HG03175 (cell line): Measurements from ENCODE around the gene STN1.

Experiments used
- ATAC-seq: cut with Tn5 transposase; IDR thresholded peaks from one replicate; pipeline ENCODE4 v1.9.1; 2021; ENCODE audit warnings: mild to moderate bottlenecking, moderate library complexity; ENCODE audit not compliant: unreplicated experiment

STN1 gene, protein sequence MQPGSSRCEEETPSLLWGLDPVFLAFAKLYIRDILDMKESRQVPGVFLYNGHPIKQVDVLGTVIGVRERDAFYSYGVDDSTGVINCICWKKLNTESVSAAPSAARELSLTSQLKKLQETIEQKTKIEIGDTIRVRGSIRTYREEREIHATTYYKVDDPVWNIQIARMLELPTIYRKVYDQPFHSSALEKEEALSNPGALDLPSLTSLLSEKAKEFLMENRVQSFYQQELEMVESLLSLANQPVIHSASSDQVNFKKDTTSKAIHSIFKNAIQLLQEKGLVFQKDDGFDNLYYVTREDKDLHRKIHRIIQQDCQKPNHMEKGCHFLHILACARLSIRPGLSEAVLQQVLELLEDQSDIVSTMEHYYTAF

DNA sequence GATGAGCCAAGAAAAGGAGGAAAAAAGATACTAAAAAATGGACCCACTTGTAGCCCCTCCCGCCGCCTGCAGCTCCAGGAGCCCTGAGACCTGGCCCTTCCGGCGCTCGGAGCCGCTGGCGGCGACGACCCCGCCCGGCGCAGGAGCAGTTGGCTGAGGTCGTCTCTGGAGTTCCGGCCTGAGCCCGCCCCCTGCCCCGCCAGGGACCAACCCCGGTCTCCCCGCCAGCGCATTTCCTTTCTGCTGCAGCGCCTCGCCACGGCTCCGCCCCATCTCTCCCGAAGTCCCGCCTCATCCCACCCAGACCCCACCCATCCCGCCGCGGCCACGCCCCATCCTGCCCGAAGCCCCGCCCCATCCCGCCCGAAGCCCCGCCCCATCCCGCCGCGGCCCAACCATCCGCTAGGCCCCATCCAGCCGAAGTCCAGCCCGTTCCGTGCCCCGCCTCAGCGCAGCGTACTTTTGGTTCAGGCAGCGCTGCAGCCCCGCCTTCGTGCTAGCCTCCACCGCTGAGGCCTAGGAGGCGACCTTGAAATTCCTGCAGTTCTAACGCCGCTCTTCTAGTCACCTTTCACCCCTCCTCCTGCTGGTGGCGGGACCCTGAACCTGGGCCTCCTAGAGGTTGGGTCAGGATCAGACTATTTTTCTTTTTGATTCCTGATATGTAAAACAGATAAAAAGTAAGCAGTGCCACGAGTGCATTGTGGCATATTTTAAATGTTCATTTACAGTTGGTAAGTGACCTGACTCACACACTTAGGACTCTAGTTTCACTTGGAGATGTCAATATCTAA, at the start of gene STN1:
Gene STN1 (minus strand): TSS at position 132 of the 794 bp plus-strand sequence. CDS start 590 bp downstream, outside the sequence.
- ATAC-seq, result peak; percentile 95

DNA sequence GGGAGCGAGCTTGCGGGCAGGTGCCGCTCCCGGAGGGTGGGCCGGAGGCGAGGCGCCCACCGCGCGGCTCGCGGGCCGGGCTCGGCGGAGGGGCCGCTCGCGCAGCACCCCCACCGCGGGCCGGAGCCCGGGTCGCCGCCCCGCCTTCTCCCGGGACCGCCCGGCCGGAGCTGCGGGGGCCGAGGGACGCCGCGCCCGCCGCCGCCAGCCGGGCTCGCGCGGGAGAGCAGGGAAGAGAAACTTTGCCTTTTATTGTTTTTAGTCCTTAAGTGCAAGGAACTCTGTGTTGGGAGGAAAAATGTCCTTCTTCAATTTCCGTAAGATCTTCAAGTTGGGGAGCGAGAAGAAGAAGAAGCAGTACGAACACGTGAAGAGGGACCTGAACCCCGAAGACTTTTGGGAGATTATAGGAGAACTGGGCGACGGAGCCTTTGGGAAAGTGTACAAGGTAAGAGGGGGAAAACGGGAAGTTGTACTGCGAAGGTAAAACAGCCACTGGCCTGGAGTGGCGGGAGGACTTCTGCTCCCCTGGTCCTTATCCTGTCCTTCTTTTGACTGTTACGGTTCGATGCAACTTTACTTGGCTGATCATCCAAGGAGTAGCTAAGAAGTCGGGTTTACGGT, 49.6 kb upstream of the STN1 start:
- peak; percentile 50 for ATAC-seq

DNA sequence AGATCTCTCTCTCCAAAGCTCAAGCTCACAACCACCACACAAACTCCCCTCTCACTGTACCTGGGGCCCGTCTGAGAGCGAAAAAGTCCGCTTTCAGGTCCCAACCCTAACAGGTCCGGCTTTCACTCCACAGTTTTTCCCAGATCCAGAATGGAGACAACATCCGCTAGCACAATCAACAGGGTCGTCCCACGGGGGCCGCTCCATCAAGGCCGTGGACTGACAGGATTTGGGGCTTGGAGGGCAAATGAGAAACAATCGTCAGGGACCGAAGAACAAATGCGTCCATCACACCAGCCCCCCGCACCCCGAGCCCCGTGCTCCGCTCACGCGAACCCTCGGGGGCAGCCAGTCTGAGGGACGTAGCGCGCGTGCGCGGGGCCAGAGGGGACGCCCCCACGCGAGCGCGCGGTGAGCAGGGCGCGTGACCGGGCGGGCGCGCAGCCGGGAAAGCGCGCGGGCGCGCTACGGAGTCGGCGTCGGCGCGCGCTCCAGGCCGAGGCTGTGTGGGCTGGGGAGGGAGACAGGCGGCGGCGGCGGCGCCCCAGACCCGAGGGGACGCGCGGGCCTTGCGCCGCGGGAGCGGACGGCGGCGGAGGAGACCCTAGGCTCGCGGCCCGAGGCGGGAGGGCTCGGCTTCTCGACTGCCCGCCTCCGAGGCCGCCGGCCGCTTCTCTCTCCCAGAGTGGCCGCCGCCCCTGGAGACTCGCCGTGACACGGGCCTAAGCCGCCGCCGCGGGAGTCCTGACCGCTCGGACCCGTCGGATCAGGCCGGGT, 48.9 kb upstream of the STN1 start, which contains the start of gene SLK:
Gene SLK (plus strand): TSS at position 470 of the 777 bp plus-strand sequence. CDS start 606 bp downstream, outside the sequence.
- peak; percentile 85 for ATAC-seq

DNA sequence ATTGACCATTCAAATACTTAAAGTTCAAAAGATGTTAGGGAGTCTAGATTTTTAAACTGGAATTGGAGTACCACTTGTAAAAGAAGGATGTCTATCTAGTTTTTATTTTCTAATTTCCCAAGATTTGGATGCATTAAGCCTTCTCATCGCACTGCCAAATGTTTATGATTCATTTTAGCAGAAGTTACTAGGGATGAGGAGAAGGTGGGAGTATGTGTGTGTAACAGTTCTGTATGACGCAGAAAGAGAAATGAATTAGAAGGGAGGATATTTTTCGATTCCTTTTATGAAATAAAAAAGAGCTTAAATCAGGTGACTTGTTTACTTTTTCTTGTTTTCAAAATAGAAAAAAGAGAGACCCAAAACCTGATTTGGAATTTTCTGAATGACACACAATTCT, 42.1 kb upstream of the STN1 start:
- ATAC-seq, result no peak

DNA sequence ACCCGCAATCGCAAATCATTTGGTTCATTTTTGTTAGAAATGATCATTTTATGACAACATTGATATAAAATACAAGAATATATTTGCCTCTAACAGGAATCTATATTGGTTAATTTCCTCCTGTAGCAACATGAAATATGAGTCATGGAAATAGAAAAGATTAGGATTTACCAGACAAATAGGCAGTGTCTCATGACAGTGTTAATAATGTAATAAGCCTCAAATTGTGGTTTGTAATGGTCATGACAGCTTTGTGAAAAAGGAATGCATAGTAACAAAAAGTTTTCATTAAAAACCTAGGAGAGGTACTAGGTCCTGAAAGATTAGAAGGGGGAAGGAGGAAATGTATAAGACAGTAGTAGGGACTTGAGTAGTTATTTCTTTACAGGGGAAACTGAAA, 41.0 kb upstream of the STN1 start:
- ATAC-seq, result no peak

DNA sequence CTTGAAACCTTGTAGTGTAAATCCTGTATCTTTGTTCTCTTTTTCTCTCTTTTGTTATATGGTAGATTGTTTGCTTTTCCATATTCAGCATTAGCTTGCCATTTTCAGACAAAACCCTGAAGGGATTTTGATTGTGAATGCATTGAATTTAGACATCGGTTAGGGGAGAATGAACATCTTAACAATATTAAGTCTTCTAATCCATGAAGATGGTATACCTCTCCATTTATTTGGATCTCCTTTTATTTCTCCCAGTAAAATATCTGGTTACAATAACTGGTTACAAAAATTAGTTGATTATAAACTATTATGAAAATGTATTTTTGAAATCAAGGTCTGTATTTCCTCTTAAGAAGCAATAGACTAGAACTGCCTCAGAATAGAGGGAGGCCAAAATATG, 36.6 kb upstream of the STN1 start:
- no peak for ATAC-seq

DNA sequence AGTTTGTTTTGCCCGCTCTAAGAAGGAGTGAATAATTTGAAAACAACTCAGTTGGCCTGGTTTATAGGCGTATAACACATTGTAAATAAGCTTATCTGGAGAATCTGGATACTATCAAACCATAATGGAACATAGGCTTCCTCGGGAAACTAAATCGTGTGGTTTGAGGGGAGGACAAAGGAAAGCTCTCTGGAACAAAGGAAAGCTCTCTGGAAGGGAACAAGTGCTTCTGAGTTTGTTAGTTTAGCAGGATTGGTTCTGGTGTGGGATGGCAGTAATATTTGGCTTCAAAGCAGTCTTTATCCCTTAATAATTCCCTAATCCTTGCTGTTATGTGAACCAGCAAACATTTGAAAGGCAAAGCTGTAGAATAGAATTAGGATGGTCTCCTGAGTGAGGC, 34.0 kb upstream of the STN1 start:
- no peak for ATAC-seq

DNA sequence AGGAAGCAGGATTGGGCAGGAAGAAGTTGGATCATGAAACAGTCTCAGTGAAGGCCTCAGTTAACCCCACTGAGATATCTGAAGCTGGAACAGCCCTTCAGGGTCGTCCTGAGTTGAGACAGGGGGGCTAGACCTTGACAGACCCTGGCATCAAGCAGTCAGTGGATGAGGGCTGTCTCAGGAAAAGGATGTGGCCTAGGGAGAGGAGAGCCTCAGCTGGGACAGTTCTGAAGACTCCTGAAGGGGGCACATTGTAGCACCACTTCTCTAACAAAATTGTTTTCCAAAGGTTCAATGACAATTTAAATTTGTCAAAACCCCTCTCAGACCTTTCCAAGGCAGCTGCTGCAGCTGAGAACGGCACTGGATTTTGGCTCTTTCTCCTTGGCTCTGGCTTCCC, 33.2 kb upstream of the STN1 start:
- ATAC-seq, result no peak

DNA sequence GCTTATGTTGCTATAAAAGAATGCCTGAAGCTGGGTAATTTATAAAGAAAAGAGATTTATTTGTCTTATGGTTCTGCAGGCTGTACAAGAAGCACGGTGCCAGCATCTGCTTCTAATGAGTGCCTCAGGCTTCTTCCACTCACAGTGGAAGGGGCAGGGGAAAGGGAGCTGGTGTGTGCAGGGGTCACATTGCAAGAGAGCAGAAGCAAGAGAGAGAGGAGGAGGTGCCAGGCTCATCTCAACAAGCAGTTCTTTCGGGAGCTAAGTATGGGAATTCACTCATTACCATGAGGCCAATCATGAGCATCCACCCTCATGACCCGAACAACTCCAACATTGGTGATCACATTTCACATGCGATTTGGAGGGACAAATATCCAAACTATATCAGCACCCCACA, 31.7 kb upstream of the STN1 start:
- ATAC-seq, result no peak

DNA sequence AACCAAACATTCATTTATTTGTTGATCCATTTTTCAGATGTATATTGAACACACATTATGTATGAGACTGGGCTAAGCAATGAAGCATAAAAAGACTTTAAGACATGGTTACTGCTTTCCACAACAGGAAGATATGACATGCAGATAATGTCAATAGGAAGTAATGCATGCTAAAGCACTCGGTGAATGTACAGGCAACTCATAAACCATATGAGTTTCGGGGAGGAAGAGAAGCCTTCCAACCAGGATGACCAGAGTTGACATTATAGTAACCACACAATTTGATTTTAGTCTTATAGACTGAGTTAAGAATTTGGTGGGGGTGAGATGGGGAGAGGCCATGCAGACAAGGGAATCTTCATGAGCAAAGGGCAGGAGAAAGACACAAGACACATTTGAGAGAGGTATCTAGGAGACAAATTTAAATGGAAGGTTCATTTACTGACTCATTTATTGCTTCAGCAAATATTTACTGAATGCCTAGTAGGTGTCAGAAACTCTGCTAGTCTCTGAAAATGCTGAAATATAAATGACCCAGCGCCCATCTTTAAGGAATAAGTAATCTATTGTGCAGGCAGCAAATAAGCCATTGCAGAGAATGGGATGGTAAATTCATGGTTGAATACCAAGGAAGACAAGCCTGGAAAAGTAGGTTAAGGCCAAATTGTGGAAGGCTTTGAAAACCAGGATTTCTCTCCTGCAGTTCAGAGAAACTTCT, 30.0 kb upstream of the STN1 start:
- no peak for ATAC-seq

DNA sequence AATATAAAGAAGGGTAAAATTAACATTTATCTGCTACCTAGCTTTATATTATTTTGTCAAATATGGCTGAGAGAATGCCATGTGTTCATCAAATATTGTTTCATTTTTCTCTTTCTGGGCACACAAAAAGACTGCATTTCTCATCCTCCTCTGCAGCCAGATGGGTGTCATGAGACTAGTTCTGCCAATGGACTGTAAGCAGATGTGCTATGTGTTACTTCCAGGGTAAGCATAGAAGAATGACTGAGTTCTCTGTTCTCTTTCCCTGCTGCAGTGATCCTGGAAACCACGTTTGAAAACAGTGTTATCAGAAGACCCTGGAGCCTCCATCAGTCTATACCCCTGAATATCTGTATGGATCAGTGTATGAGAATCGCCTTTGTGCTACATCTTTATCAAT, 24.9 kb upstream of the STN1 start:
- no peak for ATAC-seq

DNA sequence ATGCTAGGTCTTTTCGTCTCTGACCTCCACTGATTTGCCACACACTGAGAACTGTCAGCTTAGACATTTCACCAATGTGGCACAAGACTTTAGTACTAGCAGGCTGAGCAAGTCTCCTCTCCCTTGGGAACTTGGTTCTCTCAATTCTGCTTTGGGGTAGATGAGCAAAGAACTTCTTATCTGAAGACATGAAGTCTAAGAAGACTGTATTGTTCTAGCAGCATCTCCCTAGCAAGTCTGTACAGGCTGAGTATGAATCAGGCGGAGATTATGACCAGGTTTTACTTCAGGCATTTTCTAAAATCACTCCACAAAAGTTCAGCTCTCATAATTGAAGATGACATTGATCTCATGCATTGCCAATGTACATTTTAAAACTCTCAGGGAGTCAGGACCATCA, 23.8 kb upstream of the STN1 start:
- ATAC-seq, result no peak

DNA sequence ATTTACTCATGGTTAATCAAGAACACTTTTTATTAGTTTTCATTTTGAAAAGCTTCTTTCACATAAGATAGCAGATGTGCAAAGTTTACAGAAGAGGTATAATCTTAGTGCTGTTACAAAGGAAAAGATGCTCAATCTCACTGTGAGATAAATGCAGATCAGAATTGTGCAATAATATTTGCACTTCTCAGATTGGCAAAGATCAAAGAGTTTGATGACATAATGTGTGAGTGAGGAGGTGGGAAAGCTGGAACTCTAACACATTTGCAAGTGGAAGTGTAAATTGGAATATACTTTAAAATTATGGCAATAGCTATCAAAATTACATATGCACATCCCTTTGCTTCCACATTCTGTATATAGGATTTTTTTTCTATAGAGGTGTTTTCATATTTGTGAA, 21.5 kb upstream of the STN1 start:
- ATAC-seq, result no peak

DNA sequence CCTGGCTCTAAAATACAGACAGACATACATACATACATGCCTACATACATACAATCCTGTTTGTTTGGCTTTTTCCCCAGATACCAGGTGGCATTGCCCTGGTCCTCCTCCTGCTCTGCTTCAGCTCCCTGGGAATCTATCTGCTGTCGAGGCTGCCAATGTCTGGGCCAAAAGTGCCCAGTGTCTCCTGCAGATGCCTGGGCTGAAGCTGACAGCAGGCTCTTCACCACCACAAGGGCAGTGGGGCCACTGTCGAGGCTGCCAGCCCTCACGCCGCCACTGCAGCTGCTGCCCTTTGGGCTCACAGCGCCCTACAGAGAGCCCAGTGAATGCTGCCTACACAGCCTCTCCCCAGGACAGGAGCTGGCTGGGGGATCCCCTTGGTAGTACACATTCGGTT, 18.0 kb upstream of the STN1 start:
- ATAC-seq, result no peak

DNA sequence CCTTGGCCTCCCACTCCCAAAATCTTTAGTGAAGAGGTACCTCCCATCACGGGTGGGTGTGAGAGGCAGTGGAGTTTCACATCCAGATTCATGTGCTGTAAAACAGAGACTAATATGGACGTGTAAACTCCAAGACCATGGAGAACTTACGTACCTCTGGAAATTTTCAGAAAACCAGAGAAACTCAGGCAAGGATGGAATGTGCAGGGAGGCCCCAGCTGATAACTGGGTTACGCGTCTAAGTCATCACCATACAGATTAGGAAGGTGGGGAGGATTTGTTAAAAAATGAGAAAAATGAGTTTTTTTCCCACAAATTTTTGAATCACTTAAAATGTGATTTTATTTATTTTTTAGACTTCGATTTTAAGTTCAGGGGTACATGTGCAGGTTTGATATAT, 16.3 kb upstream of the STN1 start:
- ATAC-seq, result no peak

DNA sequence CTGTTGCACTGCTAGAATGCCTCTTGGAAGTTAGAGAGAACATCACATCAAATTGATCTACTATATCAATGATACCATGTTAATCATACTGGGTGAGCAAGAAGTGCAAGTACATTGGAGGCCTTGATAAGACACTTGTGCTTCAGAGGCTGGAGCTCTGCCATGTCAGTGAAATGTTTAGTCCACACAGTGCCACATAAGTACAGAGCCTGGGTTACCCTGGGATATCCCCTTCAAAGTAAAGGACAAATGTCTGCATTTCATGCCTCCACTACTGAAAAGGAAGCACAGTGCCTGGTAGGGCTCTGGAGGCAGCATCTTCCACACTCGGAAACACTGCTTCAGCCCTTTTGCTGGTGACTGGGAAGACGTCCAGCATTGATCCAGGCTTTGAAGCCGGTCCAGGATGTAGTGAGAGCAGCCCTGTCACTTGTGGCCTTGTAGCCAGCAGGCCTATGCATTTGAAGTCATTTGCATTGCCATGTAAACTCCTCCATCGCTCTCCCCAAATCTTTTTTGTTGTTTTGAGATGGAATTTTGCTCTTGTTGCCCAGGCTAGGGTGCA, 15.7 kb upstream of the STN1 start:
- ATAC-seq, result no peak

DNA sequence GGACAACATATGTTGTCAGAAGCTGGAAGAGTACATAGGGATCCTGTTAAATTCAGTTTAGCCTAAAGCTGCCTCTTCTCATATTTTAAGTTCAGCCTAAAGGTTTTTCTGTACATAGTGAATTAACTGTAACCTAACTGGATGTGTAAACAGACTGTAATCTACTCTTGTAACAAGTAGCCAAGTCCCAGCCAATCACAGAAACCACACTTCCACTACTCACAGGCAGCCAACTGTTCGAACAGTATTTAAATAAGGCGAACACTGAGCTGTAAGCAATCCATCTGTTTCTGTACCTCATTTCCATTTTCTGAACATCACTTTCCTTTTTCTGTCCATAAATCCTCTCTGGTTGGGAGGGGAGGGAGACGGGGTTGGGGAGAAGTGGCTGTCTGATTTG, 15.0 kb upstream of the STN1 start:
- ATAC-seq, result no peak

DNA sequence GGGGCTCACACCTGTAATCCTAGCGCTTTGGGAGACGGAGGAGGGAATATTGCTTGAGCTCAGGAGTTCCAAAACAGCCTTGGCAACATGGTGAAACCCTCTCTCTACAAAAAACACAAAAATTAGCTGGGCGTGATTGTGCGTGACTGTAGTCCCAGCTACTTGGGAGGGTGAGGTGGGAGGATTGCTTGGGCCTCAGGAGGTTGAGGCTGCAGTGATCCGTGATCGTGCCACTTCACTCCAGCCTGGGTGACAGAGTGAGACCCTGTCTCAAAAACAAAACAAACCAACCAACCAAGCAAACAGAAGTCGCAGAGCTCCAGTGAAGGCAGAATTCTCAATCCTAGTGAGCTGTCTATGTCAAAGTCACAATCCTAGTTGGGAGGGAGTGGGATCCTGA, 14.3 kb upstream of the STN1 start:
- ATAC-seq, result no peak

DNA sequence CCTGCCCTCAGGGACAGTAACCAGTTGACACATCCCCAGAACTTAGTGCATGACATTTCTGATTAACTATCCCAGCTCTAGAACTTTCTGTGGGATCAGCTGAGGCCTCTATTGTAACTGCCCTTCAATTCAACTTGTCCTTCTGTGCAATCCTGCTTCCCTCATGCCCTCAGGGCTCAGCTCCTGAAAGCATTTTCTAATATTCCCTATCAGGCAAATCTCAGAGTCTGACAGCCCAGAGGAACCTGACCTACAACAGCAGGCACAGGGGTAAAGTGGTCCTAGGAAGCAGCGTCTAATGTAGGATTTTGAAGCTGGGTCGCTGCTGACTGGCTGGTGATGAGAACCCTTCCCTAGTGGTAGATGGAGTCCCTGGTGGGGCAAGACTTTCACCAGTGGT, 13.6 kb upstream of the STN1 start:
- ATAC-seq, result no peak

DNA sequence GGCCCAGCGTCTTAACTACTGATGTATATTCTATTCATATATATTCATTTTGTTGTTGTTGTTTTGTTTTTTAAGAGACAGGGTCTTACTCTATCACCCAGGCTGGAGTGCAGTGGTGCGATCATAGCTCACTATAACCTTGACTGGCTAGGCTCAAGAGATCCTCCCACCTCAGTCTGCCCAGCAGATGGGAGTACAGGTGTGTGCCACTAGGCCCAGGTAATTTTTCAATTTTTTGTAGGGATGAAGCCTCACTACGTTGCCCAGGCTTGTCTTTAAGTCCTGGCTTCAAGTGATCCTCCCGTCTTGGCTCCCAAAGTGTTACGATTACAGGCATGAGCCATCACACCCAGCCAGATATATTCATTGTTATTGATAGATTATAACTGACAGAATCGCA, 12.9 kb upstream of the STN1 start:
- ATAC-seq, result no peak
